ENCODE data around the gene PA2G4.

DNA sequence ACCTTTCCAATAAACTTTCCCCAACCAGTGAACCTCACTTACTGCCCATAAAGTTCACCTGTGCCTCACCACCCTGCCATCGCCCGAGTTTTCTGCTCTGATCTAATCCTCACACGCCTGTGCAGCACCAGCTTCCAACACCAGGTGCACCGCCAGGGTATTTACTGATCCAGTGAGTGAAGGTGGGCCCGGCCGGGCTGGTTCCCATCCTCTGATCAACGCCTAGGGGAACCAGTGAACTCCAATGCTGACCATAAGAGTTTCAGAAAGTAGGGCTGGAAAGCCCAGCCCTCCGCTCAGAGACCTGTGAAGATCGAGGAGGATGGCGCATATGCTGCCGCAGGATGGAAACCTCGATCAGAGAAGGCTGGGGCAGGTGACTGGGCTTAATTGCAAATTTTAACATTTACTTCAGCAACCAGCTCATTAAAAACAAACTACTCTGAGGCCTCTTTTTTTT is 47.3 kb downstream of the PA2G4 start:
- TF ChIP-seq, protein P1, sequence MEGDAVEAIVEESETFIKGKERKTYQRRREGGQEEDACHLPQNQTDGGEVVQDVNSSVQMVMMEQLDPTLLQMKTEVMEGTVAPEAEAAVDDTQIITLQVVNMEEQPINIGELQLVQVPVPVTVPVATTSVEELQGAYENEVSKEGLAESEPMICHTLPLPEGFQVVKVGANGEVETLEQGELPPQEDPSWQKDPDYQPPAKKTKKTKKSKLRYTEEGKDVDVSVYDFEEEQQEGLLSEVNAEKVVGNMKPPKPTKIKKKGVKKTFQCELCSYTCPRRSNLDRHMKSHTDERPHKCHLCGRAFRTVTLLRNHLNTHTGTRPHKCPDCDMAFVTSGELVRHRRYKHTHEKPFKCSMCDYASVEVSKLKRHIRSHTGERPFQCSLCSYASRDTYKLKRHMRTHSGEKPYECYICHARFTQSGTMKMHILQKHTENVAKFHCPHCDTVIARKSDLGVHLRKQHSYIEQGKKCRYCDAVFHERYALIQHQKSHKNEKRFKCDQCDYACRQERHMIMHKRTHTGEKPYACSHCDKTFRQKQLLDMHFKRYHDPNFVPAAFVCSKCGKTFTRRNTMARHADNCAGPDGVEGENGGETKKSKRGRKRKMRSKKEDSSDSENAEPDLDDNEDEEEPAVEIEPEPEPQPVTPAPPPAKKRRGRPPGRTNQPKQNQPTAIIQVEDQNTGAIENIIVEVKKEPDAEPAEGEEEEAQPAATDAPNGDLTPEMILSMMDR (IDR thresholded peaks at IDR 0.05), result no peak
- TF ChIP-seq, protein P2, sequence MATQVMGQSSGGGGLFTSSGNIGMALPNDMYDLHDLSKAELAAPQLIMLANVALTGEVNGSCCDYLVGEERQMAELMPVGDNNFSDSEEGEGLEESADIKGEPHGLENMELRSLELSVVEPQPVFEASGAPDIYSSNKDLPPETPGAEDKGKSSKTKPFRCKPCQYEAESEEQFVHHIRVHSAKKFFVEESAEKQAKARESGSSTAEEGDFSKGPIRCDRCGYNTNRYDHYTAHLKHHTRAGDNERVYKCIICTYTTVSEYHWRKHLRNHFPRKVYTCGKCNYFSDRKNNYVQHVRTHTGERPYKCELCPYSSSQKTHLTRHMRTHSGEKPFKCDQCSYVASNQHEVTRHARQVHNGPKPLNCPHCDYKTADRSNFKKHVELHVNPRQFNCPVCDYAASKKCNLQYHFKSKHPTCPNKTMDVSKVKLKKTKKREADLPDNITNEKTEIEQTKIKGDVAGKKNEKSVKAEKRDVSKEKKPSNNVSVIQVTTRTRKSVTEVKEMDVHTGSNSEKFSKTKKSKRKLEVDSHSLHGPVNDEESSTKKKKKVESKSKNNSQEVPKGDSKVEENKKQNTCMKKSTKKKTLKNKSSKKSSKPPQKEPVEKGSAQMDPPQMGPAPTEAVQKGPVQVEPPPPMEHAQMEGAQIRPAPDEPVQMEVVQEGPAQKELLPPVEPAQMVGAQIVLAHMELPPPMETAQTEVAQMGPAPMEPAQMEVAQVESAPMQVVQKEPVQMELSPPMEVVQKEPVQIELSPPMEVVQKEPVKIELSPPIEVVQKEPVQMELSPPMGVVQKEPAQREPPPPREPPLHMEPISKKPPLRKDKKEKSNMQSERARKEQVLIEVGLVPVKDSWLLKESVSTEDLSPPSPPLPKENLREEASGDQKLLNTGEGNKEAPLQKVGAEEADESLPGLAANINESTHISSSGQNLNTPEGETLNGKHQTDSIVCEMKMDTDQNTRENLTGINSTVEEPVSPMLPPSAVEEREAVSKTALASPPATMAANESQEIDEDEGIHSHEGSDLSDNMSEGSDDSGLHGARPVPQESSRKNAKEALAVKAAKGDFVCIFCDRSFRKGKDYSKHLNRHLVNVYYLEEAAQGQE (IDR thresholded peaks at IDR 0.05; ENCODE audit: insufficient read depth in 1 of 2, low read depth in 2 of 2, low read length in 1 of 2), result no peak
- TF ChIP-seq POLR2AphosphoS5 (IDR thresholded peaks at IDR 0.05; ENCODE audit: low read depth, low read length), result no peak
- no peak for TF ChIP-seq TCF7L2 (IDR thresholded peaks at IDR 0.05; ENCODE audit: low read depth, low read length)
- TF ChIP-seq SIN3A (IDR thresholded peaks at IDR 0.05; ENCODE audit: borderline replicate concordance, insufficient read depth, low read depth, low read length), result no peak
